Aorta (tissue), 5 donors: ENCODE results near the gene SHC1. TPM values are rescaled to one million over a fixed set of nuclear protein-coding genes. Genes with fewer than 3 reads are reported as not detected.

Source experiments
- ATAC-seq: fragments of 200-7000 bp; cut with Tn5 transposase; one replicate; pipeline ENCODE4 v1.9.1; 2022; ENCODE audit warnings: moderate library complexity; ENCODE audit not compliant: low FRiP score
- DNase-seq, 2 donors: peaks; one replicate each; pipeline ENCODE4 v3.0.0-alpha.2; 2020
- H3K27ac ChIP-seq, 2 donors: one replicate each; pipeline ENCODE4 v1.5.1; 2013; ENCODE audit warnings: low read length in 2 of 2, mild to moderate bottlenecking in 2 of 2, moderate library complexity in 2 of 2, control low read depth in 1 of 2, inconsistent platforms in 1 of 2, low read depth in 1 of 2
- H3K27me3 ChIP-seq, 2 donors: one replicate each; pipeline ENCODE4 v1.6.1; 2013; ENCODE audit warnings: control low read depth in 1 of 2, low read length in 1 of 2, mild to moderate bottlenecking in 1 of 2, moderate library complexity in 1 of 2; ENCODE audit not compliant: insufficient read depth in 2 of 2, control insufficient read depth in 1 of 2
- H3K36me3 ChIP-seq, 2 donors: one replicate each; pipeline ENCODE4 v1.6.1; 2013; ENCODE audit warnings: control low read depth in 1 of 2, low read length in 1 of 2, mild to moderate bottlenecking in 1 of 2; ENCODE audit not compliant: insufficient read depth in 2 of 2, control insufficient read depth in 1 of 2
- H3K4me1 ChIP-seq, 2 donors: one replicate each; pipeline ENCODE4 v1.6.1; 2013; ENCODE audit warnings: low read length in 2 of 2, control low read depth in 1 of 2, mild to moderate bottlenecking in 1 of 2, moderate library complexity in 1 of 2; ENCODE audit not compliant: insufficient read depth in 2 of 2, control insufficient read depth in 1 of 2
- H3K4me3 ChIP-seq, 2 donors: one replicate each; pipeline ENCODE4 v1.5.1; 2013; ENCODE audit warnings: low read length in 2 of 2, control low read depth in 1 of 2, mild to moderate bottlenecking in 1 of 2
- H3K9me3 ChIP-seq: one replicate; pipeline ENCODE4 v1.6.1; 2013; ENCODE audit warnings: mild to moderate bottlenecking, low read length; ENCODE audit not compliant: control insufficient read depth
- WGBS, 2 donors: extraction: QIAGEN DNeasy Blood & Tissue Kit; methylation state at CpG; one replicate each; pipeline ENCODE4 v1.1.7; 2013; 5-methylcytosine and 5-hydroxymethylcytosine counted together
- intact Hi-C, 2 donors: fragments of 100-400 bp; cut with DNase I; formaldehyde crosslinking; loops; one replicate each; pipeline versions ENCODE4 v1.14.2 to v1.15.0; 2022
- polyA plus RNA-seq, 2 donors: library from polyadenylated mRNA; stranded (reverse); fragments of 200-250 nt; gene quantifications; one replicate each; pipeline ENCODE4 v1.2.3, GENCODE V29; 2013
- total RNA-seq, 2 donors: library from RNA; stranded (reverse); fragmentation: NEBNext Ultra II Directional; extraction: Animal tissue kit (Norgen Biotek cat#: 25700); gene quantifications; one replicate each; pipeline ENCODE4 v1.2.1, GENCODE V29; 2021
- donor health status: healthy with polysubstance abuse.
- donor health status: Bipolar disorder and iron deficiency.
- donor health status: DM: no; HTN: no; CAD: no.
- donor health status: DM: no; HTN: no; CAD: no.
- donor health status: DM: yes; HTN: yes; CAD: no.

The SHC1 gene
- total and polyA plus RNA-seq, 4 donors, result 39.1 to 182 (median 172) TPM

DNA sequence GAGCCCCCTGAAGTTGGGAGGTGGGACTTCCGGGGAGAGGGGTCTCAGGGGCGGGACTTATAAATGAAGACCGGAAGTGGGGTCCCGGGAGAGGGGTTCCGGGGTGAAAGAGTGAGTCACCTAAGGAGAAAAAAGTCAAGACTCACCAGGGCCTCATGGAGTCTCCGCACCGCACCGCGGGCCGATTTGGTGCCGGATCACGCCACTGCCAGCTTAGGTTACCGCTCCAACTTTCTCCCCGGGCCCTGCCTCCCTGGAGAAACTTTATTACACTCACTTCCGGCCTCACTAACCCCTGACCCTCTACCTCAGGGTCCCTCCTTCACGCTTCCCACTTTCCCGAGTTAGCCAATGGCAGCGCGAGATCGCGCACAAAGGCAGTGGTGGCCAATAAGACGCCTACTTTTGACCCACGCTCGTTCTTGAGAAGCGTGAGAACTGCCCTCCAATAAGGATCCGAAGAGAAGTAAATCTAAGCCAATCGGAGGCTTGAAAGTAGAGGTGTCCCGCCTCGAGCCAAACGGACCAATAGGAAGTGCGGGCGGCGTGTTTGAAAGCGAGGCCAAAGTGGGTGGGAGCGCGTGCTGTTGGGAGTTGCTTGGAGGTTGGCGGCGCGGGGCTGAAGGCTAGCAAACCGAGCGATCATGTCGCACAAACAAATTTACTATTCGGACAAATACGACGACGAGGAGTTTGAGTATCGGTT, 3.7 kb upstream of the SHC1 start, which contains the start of gene CKS1B:
Gene CKS1B, plus strand, starts transcription at position 580 of the 706 bp plus-strand sequence. Its CDS starts 65 bp downstream, at position 645.
- DNase-seq (peak; percentile 98), ATAC-seq (peak; percentile 92)
- WGBS, 2 donors, result 0 to 1% methylated on average over 47 of the region's 47 CpGs
- Histone ChIP-seq H3K27ac (peak within 1 kb of the TSS; percentile 72 to 86), H3K36me3 (no peaks in the 10 kb centered on the region), H3K4me3 (peak within 1 kb of the TSS; percentile 81 to 89), H3K4me1 (no peaks in the 10 kb centered on the region), H3K27me3 (no peaks in the 10 kb centered on the region), H3K9me3 (no peaks in the 10 kb centered on the region)
- intact Hi-C loops, result loop anchor here in 1 of 2 donors (10.0 kb wide), 1 partner anchor 1179 kb away; no protein-coding TSS in a partner anchor

DNA sequence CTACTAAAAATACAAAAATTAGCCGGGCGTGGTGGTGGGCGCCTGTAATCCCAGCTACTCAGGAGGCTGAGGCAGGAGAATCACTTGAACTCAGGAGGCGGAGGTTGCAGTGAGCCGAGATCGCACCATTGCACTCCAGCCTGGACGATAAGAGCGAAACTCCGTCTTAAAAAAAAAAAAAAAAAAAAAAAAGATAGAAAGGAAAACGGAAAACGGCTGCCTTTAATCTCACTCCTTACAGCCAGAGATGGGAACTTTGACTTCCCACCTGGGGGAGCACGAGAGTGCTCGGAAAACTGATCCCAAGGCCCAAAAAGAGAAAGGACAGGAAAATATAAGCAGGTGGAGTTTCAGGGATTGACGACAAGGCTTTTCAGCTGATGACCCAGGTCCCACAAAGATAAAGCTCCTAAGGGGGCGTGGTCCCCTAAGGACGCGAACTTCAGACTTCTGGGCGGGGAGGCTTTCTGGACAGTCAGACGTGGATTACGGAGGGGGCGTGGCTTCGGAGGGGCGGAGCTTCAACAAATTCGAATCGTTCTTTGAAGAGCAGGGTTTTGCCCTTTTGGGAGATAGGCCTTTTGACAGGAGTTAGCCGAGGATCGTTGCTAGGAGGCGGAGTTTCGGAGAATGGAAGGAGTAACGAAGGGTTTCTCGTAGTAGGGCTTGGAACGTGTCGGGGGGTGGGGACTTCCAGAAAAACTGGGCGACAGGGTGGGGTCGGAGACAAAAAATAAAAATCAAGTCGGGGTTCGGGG, 3.0 kb upstream of the SHC1 start:
- H3K9me3 ChIP-seq, result no peaks in the 10 kb centered on the region
- H3K36me3 ChIP-seq, result no peaks in the 10 kb centered on the region
- H3K27ac ChIP-seq, result peak overlapping the region; percentile 72 to 86
- no peaks in the 10 kb centered on the region for H3K4me1 ChIP-seq
- ATAC-seq, result peak; percentile 73
- 3 to 4% methylated on average over 36 to 37 of the region's 37 CpGs for WGBS, 2 donors
- no peaks in the 10 kb centered on the region for H3K27me3 ChIP-seq
- peak overlapping the region; percentile 69 to 76 for H3K4me3 ChIP-seq
- peak; percentile 98 to 99 for DNase-seq
- intact Hi-C loops, result loop anchor here (1.0 to 10.0 kb wide), 2 partner anchors 29 to 1179 kb away; partner anchors contain the start of gene ZBTB7B (in 1 of the 2)

DNA sequence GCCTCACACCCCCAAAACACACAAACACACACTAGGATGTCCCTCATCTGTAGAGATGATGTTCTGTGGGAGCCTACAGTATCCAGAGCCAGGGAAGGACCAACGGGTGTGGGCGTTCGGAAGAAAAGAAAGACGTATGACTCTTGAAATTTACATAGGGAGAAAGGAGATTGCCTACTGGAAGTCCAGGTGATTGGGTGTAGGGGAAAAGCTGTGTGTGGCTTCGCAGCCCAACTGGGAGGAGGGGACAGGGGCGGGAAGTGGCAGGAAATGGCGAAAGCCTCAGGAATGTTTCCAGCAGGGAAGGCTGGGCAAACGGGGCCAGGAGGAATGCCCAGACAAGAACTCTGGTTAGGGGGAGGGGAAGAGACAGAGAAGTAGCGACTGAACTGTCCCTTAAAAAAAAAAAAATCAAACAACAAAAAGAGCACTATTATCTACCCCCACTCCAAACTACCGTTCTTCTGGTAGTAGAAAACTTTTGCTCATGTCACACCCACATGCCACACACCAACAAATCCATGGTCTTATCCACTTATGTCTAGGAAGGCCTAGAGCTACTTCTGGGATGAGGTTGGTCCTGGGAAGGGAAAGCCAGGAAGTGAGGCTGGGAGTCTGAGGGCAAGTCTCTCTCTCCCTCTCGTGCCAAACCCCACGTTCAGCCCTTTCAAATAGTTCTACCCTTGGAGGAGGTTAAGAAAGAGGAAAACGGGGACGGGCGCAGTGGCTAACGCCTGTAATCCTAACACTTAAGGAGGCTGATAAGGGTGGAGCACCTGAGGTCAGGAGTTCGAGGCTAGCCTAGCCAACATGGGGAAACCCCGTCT, 2.2 kb upstream of the SHC1 start:
- Histone ChIP-seq H3K36me3 (peaks cover 0 to 2% of the 10 kb centered on the region in 2 donors), H3K27ac (peak overlapping the region; percentile 72 to 97), H3K9me3 (no peaks in the 10 kb centered on the region), H3K4me3 (peak overlapping the region in 1 of 2 donors; percentile 14), H3K27me3 (no peaks in the 10 kb centered on the region), H3K4me1 (no peaks in the 10 kb centered on the region)
- 11 to 13% methylated on average over 18 of the region's 18 CpGs for WGBS, 2 donors
- ATAC-seq (no peak), DNase-seq (peak; percentile 90 to 92)
- intact Hi-C loops, result loop anchor here (1.0 to 10.0 kb wide), 2 partner anchors 30 to 1178 kb away; partner anchors contain the start of gene ZBTB7B (in 1 of the 2)

DNA sequence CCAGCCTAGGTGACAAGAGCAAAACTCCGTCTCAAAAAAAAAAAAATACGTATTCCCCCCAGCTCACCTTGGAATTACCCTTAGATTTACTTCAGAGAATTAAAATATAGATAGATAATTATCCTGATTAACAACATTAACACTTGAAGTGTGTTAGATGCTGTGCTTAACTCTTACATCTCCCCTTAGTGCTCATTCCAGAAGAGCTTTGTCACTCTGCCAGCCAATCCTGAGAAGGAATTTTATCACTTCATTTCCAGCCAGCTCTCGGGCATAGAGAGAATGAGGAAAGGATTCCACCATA, 1.6 kb upstream of the SHC1 start:
- intact Hi-C loops, result loop anchor here in 1 of 2 donors (10.0 kb wide), 1 partner anchor 1177 kb away; no protein-coding TSS in a partner anchor

DNA sequence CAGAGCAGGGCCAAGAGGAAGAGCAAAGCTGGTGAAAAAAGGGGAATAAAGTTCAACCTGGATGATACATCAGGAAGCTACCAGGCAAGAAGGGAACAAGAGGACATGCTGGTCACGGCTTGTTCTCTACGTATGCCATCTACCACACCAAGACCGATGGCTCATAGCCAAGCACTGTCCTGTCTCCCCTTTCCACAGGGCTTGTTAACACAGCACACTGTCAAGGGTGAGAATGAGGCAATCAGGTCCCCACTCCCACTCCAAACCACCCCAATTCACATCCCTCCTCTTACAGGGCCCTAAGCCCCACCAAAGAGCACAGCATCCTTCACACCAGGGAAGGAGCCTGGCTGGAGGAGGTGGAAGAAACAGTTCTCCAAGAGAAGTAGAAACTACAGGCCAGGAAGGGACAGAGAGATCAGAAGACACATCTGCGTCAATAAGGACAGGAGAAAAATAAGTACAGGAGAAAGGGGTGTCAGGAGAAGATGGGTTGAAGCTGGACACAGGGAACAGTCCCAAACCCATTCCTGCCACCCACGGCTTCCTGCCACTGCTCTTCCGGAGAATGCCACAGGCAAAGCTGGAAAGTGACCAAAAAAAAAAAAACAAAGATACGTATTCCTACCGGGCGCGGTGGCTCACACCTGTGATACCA, 923 bp upstream of the SHC1 start:
- Histone ChIP-seq H3K27ac (peak overlapping the region; percentile 72 to 98), H3K36me3 (peaks cover 0 to 3% of the 10 kb centered on the region in 2 donors), H3K4me3 (no peak overlapping the region), H3K9me3 (no peaks in the 10 kb centered on the region), H3K27me3 (no peaks in the 10 kb centered on the region), H3K4me1 (no peaks in the 10 kb centered on the region)
- 28 to 33% methylated on average over 10 of the region's 10 CpGs for WGBS, 2 donors
- no peak for ATAC-seq
- intact Hi-C loops, result loop anchor here in 1 of 2 donors (10.0 kb wide), 1 partner anchor 1177 kb away; no protein-coding TSS in a partner anchor
- no peak for DNase-seq

More for the DNA sequence above, 1.6 kb upstream of the SHC1 start:
- no peak for DNase-seq
- Histone ChIP-seq H3K4me1 (no peaks in the 10 kb centered on the region), H3K4me3 (peak overlapping the region in 1 of 2 donors; percentile 14), H3K36me3 (peaks cover 0 to 3% of the 10 kb centered on the region in 2 donors), H3K9me3 (no peaks in the 10 kb centered on the region), H3K27ac (peak overlapping the region; percentile 72 to 97), H3K27me3 (no peaks in the 10 kb centered on the region)
- WGBS, 2 donors, result 51 to 55% methylated on average over 3 of the region's 3 CpGs
- no peak for ATAC-seq

DNA sequence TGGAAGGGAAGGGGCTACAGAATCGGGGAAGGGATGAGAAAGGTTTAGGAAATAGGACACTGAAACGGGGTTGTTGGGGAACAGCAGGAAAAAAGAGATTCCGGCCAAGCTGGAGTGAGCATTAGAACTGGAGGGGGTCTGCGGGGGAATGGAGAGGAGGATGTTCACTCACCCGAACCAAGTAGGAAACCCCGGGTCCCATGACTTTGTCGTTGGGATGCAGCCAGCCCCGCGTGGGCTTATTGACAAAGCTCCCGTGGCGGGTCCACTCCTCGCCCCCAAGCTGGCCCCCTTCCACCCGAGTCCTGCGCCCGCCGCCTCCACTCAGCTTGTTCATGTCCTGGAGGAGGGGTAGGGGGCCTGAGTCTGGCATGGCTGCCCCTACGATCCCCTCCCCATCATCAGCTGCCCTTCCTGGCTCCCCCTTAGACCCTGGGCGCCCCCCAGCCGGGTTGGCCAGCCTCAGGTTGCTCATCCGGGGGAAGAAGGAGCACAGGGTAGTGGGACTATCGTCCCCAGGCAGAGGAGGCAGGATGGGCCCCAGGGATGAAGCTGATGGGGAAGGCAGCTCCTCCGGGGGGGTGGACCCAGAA, 591 bp downstream of the SHC1 start:
- Histone ChIP-seq H3K36me3 (peaks cover 0 to 9% of the 10 kb centered on the region in 2 donors), H3K4me1 (no peaks in the 10 kb centered on the region), H3K27ac (peak overlapping the region; percentile 42 to 53), H3K4me3 (peak overlapping the region in 1 of 2 donors; percentile 46), H3K27me3 (no peaks in the 10 kb centered on the region), H3K9me3 (no peaks in the 10 kb centered on the region)
- DNase-seq (peak in 1 of 2 donors; percentile 84), ATAC-seq (no peak)
- intact Hi-C loops, result loop anchor here in 1 of 2 donors (5.0 to 10.0 kb wide), 2 partner anchors 47 to 1175 kb away; no protein-coding TSS in a partner anchor
- 12 to 13% methylated on average over 18 to 22 of the region's 22 CpGs for WGBS, 2 donors

DNA sequence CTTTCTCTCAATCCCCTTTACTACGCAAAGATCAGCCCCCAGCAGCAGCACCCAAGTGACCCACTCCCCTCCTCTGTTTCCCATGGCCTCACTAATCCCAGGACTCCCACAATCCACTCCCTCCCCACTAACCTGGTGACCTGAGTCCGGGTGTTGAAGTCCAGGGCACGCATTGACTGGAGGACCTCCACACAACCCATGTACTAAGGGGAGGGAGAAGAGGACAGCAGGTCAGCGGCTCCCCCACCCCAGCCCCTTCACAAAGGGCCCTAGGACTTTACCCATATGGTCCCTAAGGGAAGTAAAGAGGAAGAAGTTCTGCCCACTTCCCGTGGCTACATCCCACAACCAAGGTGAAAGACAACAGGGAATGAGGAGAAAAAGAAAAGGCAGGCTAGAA, 1.3 kb downstream of the SHC1 start:
- intact Hi-C loops, result loop anchor here in 1 of 2 donors (5.0 kb wide), 1 partner anchor 48 kb away; no protein-coding TSS in a partner anchor
- Histone ChIP-seq H3K4me1 (no peaks in the 10 kb centered on the region), H3K36me3 (peaks cover 0 to 13% of the 10 kb centered on the region in 2 donors)

More for the DNA sequence above, 1.3 kb downstream of the SHC1 start:
- H3K27me3 ChIP-seq, result no peaks in the 10 kb centered on the region
- no peak overlapping the region for H3K4me3 ChIP-seq
- no peak for DNase-seq
- 51 to 60% methylated on average over 5 of the region's 5 CpGs for WGBS, 2 donors
- no peaks in the 10 kb centered on the region for H3K9me3 ChIP-seq
- ATAC-seq, result no peak
- H3K27ac ChIP-seq, result peak overlapping the region in 1 of 2 donors; percentile 42
